ENCODE measurements around the gene CENPF.

- no peak for TF ChIP-seq CTCF (IDR thresholded peaks at IDR 0.05)
- no peak for TF ChIP-seq POLR2A (IDR thresholded peaks at IDR 0.05)
Observed at GRCh38 chr1:214702556-214702955, 99.6 kb downstream of the CENPF start.

All from prostate gland (tissue), 2 donors.